HG02571 (cell line): ENCODE data around the gene SYT17.

Experiments
- ATAC-seq: cut with Tn5 transposase; IDR thresholded peaks from one replicate; pipeline ENCODE4 v1.9.1; 2021; ENCODE audit warnings: mild to moderate bottlenecking, moderate library complexity; ENCODE audit not compliant: unreplicated experiment

Gene SYT17

GRCh38 chr16:19245326-19245925 lies 77.4 kb downstream of the SYT17 start:
- no peak for ATAC-seq

DNA sequence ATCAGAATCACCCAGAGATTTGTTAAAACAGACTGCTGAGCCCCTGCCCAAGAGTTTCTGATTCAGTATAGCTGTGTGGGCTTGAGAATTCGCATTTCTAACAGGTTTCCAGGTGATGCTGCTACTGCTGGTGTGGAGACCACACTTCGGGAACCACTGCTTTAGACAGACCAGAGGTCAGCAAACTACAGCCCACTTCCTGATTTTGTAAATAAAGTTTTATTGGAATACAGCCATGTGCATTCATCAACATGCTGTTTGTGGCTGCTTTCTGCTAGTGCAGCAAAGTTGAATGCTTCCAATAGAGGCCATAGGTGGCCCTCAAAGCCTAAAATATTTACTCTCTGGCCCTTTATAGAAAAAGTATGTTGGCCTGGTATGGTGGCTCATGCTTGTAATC lies 84.9 kb downstream of the SYT17 start:
- no peak for ATAC-seq

GRCh38 chr16:19254611-19255010 lies 86.6 kb downstream of the SYT17 start:
- ATAC-seq: no peak

DNA sequence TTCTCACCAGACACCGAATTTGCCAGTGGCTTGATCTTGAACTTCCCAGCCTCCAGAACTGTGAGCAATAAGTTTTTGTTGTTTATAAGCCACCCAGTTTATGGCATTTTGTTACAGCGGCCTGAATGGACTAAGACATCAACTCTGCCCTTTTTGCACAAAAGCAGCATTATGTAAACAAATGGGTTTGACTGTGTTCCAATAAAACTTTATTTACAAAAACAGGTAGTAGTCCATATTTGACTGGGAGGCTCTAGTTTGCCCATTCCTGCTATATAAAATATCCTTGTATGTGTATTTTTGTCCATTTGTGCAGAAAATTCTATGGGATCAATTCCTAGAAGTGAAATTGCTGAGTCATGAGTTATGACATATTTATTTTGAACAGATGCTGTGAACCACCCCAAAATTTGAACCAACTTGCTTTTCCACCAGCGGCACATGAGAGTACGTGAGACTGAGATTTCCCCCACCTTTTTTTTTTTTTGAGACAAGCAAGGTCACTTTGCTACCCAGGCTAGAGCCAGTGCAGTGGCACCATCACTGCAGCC lies 96.2 kb downstream of the SYT17 start:
- ATAC-seq: no peak

GRCh38 chr16:19265380-19265930 lies 97.4 kb downstream of the SYT17 start:
- ATAC-seq: no peak

- no peak for ATAC-seq
These were observed 98.7 kb downstream of the SYT17 start for GRCh38 chr16:19266774-19267173.

- no peak for ATAC-seq
These were observed 101.1 kb downstream of the SYT17 start for GRCh38 chr16:19269098-19269497.

DNA sequence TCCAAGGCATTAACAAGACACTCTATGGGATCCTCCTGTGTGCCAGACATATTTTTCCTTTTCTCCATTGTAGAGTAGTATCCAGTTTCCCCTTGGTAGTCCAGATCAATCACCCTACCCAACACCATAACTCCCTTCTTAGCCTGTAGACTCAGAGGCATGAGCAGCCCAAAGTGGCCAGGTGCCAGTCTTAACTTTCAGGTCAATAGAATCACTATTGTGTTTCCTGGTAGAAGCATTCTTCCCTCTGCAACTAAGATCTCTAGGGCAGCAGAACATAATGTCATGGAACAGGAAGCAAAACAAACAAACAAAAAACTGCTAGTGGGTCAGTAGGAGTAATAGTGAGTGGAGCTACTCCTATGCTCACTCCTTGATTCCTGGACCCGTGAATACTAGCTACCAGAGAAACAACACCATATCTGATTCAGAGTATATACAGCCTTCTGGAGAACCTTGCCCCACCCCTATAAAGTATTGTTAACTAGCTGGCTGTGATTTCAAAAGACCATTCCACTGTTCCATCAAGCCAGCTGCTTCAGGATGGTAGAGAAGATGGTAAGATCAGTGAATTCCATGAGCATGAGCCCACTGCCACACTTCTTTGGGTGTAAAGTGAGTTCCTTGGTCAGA lies 106.2 kb downstream of the SYT17 start:
- ATAC-seq: no peak

DNA sequence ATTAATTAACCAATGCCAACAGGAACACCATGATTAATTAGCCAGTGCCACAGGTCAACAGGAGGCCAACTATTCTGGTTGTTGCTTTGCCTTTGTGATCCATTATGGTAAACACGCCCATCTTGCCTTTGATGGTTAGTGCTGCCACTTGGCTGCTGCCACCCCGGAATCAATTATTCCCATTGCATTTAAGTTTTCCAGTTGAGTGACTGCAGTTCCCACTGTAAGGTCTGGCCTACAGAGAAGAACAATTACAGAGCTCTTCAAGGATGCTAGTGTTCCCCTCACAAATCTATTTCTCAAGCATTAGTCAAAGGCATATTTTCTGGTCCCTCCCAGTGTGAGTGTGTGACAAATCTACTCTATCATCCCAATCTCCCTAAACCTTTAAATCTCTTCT lies 110.4 kb downstream of the SYT17 start:
- ATAC-seq: no peak

DNA sequence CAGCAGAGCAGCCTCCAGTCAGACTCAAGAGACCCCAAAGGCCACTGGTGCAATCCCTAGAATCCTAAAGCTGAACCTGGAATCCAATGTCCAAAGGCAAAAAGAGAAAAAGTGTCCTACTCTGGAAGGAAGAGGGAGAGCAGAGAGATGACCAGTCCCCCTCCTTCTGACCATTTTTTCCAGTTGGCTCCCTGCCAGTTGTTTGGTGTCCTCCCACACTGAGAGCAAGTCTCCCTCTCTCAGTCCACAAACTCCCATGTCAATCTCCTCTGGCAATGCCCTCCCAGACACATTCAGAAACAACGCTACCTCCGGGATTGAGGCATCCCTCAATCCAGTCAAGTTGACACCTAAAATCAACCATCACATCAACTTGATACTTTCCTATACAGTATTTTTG lies 113.2 kb downstream of the SYT17 start:
- ATAC-seq: no peak

- no peak for ATAC-seq
These were observed 114.1 kb downstream of the SYT17 start for GRCh38 chr16:19282101-19282500.

DNA sequence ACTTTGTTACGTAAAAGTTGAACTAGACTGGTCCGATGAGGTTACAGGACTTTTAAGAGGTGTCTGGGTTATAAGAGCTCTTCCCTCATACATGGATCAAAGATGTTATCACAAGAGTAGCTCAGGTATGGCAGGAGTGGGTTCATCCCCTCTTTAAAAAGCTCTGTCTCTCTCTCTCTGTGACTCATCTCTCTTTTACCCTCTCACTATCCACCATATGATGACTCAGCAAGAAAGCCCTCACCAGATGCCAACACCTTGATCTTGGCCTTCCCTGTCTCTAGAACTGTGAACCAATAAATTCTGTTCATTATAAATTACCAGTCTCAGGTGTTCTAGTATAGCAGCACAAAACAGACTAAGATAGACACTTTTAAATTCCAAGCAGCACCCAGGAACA lies 115.6 kb downstream of the SYT17 start:
- no peak for ATAC-seq

GRCh38 chr16:19284207-19284606 lies 116.2 kb downstream of the SYT17 start:
- ATAC-seq: no peak

DNA sequence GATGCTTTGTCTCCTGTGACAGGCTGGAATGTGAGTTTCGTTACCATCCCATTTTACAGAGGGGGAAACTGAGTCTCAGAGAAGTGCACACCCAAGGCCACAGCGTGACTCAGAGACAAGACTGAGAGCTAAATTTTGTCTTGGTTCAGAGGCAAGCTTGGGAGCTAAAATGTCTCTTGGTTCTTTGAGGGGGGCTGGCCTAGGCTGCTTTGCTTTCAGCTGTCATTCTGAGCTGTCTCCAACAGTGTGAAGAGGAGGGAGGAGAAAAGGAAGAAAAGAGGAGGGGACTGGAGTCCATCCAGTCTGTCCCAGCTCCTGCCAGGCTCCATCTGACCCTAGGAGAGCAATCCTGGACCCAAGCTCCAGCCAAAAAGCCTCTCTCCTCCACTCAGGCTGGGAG lies 117.4 kb downstream of the SYT17 start, which contains the start of gene CLEC19A:
TSS of gene CLEC19A (plus strand) at position 301 of the 400 bp plus-strand sequence. CDS start 121 bp downstream, outside the sequence.
- ATAC-seq: no peak

DNA sequence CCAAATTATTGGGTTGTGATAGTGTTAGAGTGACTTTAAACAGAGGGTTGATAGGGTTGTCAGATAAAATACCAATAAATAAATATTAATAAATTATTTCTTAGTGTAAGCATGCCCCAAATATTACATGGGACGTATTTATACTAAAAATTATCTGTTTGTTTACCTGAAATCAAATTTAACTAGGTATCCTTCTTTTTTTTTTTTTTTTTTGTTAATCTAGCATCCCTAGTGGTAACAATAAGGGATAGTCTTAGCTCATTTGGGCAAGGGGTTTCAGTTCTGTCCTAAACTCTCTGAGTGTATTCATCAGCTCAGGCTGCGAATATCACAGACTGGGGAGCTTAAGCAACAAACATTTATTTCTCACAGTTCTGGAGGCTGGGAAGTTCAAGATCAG lies 118.8 kb downstream of the SYT17 start:
- ATAC-seq: no peak

- no peak for ATAC-seq
These were observed 119.2 kb downstream of the SYT17 start for GRCh38 chr16:19287241-19287640.

DNA sequence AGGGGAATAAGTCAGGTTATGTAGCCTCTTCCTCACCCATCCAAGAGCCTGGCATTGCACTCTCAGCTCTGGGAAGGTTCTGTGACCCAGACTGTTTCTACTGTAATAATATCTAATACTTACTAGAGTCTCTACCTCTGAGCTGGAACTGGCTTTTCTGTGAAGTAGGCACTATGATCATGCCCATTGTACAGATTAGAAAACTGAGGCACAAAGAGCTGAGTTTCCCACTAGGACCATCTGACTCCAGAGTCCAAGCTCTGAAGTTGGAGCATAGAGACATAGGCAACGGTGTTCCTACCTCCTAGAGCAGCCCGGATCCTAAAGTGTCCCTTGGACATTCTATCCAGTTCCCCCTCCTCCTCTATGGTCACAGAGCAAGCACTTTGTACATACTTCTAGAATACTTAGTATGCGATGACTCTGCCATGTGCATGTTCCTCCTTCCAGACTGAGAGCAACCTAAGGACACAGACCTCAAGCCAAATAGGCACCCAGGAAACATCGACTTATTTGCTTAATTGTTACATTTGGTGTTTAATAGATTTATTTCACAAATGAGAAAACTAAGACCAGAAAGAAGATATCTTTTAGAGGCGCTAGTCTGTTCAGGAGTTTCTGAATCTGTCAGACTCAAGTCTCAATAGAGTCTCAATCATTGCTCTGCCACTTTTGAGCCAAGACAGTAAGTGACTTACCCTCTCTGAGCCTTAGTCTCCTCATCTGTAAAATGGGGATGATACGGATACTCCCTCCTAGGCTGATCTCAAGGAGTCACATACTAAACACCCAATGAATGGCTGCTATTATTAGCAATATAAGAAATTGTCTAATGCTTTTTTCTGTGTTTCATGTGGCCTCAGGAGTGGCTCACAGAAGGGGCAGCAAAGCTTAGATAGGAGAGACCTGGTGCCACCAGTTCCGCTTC lies 121.1 kb downstream of the SYT17 start:
- no peak for ATAC-seq

- ATAC-seq: no peak
These were observed 121.9 kb downstream of the SYT17 start for GRCh38 chr16:19289811-19290485.

DNA sequence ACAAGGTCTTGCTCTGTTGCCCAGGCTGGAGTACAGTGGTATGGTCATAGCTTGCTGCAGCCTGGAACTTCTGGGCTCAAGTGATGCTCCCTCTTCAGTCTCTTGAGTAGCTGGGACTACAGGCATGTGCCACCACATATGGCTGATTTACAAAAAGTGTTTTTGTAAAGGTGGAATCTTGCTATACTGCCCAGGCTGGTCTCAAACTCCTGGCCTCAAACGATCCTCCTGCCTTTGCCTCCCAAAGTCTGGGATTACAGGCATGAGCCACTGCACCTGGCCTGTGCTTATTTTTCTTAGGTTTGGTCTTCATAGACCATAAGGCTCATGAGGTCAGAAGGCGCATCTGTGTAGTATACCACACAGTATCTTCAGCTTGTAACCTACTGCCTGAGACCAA lies 122.8 kb downstream of the SYT17 start:
- no peak for ATAC-seq

DNA sequence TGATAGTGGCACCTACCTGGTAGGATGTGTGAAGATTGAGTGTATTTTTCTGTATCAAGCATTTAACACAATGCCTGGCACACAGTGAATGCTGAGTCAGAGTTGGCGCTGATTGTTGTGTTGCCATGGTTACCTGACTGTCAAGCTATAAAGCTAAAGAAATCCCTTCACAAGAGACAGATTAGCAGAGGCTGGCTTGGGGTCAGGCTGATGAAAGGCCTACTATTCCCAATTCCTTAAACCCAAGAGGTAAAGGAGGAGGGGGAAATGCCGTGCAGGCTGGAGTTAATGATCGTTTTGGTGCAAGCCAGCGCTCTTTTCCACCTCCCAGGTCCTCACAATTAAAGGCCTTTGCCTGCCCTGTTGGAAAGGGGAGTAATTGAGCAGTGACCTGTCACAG lies 123.4 kb downstream of the SYT17 start:
- no peak for ATAC-seq

DNA sequence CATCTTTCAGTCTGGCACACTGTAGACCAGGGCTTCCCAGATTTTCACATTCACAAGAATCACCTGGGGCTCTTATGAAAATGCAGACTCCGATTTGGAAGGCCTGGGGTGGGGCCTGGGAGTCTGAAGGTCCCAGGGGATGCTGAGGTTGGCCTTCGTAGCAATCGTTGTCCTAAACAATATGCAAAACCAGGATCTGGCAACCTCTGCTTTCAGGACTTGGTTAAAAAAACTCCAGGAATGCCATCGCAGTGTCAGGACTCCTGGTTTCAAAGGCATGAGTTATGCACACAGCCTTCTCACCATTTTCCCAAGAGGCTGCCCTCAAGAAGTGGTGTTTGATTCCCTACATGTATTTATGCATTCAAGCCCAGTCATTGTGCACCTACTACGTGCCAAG lies 124.1 kb downstream of the SYT17 start:
- no peak for ATAC-seq
